Measurements from ENCODE around the gene IREB2.
"Not testable (repeated sequence)": the region's sequence is repeated elsewhere in the genome, so short reads cannot be mapped to it uniquely, and the experiment has no call there.

IREB2 gene

DNA sequence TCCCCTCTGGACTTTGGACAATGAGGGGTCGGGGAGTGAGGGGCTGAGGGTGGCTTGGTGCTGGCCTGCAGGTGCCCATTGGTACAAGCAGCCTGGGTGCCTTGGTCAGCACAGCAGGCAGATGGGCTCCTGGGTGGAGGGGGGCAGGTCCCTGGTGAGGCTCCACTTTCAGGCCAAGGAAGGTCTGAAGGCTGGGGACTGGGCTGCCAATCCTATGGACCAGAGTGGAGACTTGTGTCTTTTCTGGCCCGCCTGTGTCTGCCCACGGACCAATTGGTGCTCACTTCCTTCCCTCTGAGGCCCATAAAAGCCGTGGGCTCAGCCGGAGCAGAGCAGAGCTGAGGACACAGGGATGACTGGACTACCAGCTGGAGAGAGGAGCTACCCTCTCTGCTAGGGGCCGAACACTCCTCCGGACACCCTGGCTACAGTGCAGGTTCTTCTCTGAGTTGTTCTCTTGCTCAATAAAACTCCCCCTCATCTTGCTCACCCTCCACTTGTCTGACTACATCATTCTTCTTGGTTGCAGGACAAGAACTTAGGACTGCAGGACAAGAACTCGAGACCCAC is 31.9 kb upstream of the IREB2 start:
- DNase-seq: no peak

DNA sequence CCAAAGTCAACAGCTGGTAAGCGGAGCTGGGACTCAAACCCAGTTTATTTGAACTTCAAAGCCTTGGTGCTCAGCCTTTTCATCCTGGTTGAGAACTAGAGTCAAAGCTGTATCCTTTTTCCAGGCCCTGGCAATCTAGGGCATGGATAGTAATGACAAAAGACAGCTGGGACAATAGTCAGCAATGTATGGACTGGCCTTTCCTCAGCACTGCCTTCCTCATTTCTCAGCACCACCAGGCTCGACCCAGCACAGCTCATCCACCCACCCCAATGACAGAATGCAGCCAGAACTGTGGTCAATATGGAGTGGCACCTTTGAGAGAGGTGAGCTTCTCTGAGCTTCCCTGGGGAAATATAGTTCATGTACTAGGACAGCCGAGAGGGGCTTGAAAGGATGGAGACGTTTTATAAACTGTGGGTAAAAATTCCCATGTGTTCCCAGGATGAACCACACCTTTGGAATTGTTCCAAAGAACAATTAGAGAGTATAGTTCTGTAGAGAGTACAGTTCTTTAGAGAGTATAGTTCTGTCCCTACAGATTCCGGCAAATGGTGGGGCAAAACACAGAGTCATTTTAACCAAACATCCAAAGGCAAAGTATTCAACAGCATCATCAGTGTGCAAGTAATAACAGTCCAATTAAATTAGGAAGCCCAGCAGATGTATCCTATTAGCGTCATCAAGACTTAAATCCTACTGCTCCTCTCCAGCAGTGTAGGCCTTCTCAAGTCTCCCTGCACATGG is 30.2 kb upstream of the IREB2 start:
- no peak for DNase-seq

DNA sequence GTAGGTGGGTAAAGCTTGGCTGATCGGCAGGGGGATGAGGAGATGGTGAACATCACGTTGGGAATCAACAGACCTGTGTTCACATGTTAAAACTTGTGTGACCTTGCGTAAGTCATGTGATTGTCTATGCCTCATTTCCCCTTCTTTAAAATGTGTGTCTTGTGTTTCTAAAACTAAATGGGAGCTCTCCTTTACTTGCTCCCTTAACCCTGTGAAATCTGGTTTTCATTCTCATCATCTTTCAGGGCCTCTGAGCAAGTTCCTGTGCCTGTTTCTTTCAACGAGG is 29.7 kb upstream of the IREB2 start:
- no peak for DNase-seq

DNA sequence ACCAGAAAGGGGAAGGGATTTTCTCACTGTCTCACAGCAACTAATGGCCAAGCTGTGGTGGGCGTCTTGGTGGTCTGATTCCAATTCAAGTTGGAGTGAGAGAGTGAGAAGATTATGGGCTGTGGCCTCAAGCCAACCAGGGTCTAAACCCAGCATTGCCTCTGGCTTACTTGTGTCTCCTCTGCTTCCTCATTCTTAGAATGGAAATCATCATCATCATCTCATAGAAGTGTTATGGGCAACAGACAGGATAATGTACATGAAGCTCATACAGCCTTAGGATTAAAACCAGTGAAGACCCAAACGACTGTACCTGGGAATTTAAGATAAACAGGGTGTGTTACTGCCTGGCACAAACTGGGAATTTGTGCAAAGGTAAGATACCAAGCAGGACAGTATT is 29.1 kb upstream of the IREB2 start:
- DNase-seq: no peak

DNA sequence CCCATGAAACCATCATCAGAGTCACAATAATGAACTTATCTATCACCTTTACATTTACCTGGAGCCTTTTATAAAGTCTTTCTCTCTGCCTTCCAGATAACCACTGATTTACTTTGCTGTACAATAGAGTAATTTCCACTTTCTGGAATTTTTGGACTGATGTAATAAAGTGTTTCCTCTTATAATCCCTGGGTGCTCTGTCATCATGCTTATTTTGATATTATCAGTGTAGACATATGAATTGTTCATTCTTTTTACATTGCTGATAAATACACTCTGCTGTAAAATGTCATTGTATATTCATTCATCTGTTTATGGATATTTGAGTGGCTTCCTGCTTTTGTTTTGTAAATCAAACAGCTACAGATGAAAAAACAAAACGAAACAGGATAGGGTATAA is 27.0 kb upstream of the IREB2 start:
- no peak for DNase-seq

DNA sequence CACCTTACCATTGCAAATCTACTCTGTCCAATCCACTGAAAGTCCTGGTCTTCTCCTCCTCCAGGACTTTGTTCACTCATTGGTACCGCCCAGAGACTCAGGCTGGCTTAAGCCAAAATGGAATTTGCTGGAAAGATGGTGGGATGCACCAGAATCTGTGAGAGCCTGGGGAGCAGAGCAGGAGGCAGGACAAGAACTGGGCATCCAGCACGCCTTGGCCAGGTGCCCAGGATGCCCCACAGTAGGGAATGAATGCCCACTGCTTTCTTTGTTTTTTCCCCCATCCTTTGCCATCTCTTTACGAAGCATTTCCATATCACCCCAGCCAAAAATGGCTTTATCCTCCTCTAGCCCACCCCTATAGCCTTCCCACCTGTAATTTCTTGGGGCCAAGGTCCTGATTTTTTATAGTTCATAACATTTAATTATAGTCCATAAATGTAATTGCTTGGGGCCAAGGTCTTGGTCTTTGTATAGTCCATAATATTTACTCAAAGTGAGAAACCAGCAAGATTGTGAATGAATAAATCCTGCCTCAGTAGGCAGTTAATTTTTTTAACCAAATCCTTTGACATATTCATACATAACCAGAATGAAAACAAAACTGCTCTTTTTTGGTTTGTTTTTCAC is 23.3 kb upstream of the IREB2 start:
- DNase-seq: no peak

DNA sequence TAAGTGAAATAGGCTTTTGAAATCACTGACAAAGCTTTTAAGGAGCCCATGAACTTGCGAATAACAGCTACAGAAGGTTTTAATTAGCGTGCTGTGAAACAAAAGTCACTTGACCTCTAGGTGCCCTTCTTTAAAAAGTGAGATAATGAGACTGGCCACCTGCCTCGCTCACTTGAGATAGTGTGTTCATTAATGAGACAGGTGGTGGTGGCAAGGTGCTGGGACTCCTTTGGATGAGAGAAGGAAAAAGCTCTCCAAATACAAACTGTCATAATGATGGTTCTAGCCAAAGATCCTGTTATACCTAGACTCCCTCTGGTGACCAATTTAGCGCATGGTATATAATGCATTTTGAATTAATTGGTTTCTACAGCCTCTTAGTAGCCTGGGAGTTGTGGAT is 22.7 kb upstream of the IREB2 start:
- no peak for DNase-seq

DNA sequence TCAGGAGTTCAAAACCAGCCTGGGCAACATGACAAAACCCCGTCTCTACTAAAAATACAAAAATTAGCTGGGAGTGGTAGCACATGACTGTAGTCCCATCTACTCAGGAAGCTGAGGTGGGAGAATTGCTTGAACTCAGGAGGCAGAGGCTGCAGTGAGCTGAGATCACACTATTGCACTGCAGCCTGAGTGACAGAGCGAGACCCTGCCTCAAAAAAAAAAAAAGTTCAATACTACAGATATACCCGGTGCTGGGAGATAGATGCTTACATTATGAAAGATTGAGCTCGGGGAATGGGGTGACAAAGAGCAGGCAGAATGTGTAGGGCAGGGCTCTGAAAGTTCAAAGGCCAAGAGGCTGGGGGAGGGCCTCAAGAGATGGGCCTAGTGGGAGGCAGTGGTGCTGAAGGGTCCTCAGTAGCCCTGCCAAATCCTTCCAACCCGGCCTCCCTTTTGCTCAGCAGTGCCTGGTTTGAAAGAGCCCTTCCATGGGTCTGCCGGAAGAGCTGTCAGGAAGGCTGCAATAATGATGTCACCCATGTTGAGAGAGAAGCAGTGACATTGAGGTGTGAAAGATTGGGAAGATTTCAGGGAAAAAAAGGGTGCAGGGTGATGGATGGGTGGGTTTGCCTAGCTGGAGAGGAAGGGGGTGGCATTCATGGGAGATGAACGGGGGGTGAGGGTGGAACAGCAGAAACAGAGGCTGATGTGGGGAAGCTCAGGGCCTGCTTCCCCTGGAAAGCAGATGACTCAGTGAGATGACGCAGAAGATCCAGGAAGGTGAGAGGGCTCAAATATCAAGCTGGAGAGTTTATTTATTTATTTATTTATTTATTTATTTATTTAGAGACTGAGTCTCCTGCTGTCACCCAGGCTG is 20.0 kb upstream of the IREB2 start:
- no peak for DNase-seq

DNA sequence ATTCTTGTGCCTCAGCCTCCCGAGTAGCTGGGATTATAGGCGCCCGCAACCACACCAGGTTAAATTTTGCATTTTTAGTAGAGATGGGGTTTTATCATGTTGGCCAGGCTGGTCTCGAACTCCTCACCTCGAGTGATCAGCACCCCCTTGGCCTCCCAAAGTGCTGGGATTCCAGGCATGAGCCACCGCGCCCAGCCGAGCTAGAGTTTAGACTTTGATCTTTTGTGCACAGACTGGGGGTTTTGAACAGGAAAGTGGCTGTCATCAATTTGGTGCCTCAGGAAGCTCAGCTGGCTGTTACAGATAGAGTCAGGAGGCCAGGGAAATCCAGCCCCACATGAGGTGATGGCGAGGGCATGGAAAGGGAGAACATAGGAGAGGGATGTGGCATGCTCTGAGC is 19.3 kb upstream of the IREB2 start:
- DNase-seq: no peak

DNA sequence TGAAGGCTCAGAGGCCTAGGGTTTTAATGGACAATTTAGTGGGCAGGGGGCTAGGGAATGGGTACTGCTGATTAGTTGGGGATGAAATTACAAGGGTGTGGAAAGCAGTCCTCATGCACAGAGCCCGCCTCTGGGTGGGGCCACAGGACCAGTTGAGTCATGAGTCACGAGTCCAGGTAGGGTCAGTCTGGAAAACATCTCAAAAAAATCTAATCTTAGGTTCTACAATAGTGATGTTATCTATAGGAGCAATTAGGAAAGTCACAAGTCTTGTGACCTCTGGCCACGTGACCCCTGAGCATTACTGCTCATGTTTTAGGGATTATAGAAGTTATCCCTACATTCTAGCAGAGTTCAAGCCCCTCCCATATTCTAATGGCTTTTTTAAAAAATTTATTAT is 18.6 kb upstream of the IREB2 start:
- DNase-seq: no peak

DNA sequence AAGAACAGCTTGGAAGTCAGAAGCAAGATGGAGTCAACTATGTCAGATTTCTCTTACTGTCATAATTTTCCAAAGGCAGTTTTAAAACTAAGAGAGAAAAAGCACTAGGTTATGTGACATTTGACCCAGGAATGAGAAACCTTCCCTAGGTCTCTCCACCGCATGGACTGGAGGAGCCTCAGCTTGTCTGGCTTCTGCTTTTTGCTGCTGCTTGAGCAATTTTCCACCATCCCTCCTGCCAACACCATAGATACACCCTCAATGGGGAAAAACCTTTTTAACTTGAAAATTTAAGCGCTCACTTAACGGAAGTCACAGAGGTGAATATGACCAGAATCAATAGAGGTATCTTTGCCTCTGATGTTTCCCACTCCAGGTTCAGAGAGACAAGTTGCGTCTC is 17.8 kb upstream of the IREB2 start:
- no peak for DNase-seq

DNA sequence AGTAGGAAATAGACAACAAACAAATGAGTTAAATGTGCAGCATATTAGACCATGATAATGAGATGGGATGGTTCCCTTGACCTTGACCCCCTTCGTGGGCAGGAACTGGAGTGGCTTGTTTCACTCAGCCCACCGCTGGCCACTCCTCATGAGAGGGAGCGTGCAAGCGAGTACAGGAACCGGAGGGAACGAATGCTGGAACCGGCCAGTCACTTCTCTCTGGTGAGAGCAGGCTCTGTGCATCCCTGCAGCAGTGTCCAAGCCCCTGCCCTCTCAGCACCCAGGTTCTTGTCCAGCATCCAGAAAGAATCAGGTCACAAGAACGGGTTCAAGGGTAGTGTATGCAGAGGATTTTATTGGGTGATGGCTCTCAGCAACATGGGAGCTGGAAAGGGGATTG is 17.2 kb upstream of the IREB2 start:
- DNase-seq: no peak

DNA sequence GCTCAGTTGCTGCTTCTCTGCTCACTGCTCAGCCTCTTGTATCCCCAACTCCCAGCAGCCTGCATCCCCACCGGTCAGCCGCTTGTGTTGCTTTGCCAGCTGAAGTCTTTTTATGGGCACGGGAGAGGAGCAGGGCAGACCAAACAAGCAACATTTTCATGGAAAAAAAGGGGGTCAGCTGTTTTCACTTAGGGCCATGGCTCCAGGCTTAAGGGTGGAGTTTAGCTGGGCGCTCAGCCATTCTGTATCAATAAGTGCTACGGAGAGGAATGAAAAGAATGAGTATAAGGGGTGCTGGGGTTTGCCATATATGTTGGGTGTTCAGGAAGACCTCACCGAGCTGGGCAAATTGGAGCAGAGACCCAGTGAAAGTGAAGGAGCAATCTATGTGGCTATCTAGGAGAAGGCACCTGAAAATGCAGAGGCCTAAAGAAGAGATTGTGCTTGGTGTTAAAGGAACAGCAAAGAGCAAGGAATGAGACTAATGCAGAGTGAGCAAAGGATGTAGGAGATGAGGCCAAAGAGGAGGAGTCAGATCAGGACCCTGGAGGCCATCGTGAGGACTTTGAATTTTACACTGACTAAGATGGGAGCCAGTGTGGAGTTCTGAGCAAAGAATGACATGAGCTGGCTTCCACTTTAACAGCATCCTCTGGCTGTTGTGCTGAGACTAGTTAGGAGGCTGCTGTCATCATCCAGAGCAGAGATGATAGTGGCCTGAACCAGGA is 16.6 kb upstream of the IREB2 start:
- DNase-seq: no peak

DNA sequence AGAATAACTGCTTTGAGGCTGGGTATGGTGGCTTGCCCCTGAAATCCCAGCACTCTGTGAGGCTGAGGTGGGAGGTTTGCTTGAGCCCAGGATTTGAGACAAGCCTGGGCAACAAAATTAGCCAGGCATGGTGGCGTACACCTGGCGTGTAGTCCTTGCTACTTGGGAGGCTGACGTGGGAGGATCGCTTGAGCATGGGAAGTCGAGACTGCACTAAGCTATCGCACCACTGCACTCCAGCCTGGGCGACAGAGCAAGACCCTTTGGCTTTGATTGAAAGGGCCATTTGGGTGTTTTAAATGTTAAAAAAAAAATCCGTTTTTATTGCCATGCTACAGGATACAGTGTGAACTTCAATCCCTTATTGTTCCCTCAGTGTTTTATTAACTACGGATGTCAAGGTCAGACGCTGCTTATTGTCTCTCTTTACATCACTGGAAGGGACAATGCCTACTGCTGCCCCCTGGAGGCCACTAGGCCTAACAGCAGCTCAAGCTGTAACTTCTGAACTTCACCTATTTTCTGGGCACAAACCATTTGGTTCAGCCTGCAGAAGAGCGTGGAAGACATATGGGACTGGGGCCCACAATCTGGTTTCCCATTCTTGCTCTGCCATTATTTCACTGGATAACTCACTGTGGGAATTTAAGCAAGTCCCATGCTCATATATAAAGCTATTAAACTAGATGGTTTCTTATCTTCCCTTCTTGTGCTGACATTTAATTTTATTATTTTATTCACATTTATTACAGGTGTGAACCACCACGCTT is 15.3 kb upstream of the IREB2 start:
- no peak for DNase-seq

DNA sequence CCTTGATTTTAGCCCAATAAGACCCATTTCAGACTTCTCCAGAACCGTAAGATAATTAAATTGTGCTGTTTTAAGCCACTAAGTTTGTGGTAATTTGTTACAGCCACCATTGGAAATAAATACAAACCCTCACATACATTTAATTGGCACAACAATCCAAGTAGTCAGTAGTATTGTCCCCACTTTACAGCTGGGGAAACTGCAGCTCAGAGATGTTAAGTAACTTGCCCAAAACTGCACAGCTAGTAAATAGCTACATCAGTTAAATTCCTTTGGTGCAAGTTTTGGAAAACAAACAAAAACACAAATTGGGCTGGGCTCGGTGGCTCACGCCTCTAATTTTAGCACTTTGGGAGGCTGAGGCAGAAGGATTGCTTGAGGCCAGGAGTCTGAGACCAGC is 13.3 kb upstream of the IREB2 start:
- DNase-seq: no peak

DNA sequence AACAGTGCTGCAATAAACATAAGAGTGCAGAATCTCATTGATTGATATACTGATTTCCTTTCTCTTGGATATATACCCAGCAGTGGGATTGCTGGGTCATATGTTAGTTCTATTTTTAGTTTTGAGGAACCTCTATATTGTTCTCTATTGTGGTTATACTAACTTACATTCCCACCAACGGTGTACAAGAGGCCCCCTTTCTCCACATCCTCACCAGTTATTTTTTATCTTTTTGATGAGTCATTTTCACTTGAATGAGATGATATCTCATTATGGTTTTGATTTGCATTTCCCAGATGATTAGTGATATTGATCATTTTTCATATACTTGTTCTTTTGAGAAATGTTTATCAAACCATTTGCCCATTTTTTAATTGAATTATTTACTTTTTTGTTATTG is 12.4 kb upstream of the IREB2 start:
- no peak for DNase-seq

DNA sequence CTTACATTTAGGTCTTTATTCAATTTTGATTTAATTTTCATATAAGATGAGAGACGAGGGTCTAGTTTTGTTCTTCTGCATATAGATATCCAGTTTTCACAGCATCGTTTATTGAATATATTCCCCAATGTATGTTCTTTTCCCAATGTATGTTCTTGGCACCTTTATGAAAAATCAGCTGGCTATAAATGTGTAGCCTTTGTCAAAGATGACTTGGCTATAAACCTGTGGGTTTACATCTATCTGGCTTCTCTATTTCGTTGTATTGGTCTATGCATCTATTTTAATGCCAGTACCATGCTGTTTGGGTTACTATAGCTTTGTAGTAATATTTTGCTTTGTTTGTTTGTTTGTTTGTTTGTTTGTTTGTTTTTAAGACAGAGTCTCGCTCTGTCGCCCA is 11.7 kb upstream of the IREB2 start:
- no peak for DNase-seq

DNA sequence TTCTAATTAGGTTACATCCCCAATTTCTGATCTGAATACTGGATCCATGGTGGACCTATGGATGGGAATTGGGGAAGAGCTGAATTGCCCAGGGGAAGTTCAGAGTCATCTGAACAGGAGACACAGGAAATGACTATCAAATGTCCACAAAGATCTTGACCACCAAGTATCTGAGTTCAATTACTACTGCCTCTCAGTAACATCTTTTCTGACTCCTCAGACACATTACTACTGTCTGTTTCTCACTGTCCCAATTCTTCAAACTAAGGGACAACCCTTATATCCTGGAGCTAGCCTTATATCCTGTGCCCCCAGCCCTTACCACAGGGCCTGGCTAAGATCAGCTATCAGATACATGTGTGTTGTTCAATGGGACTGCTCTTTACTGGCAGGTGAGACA is 10.1 kb upstream of the IREB2 start:
- no peak for DNase-seq

DNA sequence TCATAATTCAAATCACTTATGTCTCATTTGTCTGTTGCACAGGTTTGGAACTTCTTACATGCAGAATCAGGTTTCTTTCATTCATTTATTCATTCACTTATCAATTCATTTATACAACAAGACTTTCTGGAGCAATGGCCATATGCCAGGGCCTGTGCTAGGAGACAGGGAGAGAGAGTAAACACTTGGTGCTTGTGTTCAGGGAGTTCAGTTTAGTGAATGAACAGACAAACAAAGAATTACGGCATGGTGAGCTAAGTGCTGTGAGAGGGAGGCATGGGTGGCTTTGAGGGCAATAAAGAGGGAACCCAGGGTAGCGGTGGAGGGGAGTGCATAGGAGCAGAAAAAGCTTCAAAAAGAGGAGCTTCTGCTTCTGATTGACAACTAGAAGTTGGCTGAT is 8.5 kb upstream of the IREB2 start:
- DNase-seq: no peak

DNA sequence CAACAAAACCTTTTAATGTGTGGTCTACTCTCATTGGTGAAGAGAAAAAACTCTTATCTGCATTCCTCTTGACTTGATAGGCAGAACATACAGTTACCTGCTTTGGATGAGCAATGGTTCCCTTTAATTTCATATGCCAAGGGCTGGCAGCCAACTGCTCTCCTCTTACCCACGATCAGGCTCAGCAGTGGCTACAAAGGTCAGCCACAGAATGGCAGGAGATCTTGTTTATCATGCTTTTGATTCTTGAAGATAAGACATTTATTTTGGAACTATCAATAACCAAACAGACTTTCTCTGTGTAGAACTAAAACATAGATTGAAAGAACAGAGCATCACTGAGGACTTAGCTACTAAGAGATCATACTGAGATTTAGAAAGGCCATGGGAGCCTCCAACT is 6.1 kb upstream of the IREB2 start:
- DNase-seq: no peak

DNA sequence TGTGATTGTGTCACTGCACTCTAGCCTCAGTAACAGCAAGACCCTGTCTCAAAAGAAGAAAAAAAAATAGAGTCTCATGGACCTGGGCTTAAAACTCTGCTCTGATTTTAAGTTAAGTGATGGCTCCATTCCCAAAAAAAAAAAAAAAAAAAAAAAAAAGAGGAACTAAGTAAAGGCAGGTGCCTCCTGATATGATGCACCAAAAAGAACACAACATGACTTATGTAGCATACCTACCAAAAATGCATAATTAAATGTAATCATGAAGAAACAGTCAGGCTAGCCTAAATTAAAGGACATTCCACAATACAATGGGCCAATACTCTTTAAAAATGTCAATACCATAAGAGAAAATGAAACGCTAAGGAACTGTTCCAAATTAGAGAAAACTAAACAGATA is 5.4 kb upstream of the IREB2 start:
- no peak for DNase-seq

DNA sequence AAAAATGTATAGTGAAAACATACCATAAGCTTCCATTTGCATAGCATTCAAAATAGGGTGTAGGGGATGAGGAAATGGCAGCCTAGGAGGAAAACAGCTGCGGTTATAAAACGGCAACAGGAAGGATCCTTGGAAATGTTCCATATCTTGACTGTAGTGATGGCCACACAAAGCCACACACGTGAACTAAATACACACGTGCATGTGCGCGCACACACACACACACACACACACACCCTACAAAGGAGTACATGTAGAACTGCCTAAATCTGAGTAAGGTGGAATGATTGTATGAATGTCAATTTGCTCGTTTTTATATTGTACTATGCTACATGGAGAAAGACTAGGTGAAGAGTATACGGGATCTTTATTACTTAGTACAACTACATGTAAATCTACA is 3.9 kb upstream of the IREB2 start:
- no peak for DNase-seq

DNA sequence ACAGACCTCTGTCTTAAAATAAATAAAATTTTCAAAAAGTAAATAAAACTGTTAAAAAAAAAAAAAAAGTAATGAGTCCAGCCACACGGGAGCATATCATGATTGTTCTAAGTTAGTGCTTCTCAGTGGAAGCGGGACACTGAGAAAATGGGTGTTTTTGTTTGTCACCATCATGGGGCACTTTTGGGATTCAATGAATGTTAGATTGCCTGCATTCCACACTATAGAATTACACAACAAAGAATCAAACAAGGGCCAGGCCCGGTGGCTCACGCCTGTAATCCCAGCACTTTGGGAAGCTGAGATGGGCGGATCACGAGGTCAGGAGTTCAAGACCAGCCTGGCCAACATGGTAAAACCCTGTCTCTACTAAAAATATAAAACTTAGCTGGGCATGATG is 3.3 kb upstream of the IREB2 start:
- DNase-seq: not testable (repeated sequence)
